Epithelial cell of esophagus (primary cell): Measurements from ENCODE around the gene ANAPC4.

ENCODE experiments used
- DNase-seq: peaks from one replicate; pipeline ENCODE4 v3.0.0; 2010; ENCODE audit warnings: low read depth
- H3K4me3 ChIP-seq: 2 replicates; pipeline ENCODE4 v1.5.1; 2011; ENCODE audit warnings: mild to moderate bottlenecking, low read length, control low read depth
- CTCF ChIP-seq: IDR thresholded peaks from 2 replicates; pipeline ENCODE4 v1.5.1; 2011; ENCODE audit warnings: low read depth, mild to moderate bottlenecking, low read length, control low read depth, inconsistent platforms; ENCODE audit not compliant: insufficient read depth; ENCODE audit errors: missing control alignments

The ANAPC4 gene

DNA sequence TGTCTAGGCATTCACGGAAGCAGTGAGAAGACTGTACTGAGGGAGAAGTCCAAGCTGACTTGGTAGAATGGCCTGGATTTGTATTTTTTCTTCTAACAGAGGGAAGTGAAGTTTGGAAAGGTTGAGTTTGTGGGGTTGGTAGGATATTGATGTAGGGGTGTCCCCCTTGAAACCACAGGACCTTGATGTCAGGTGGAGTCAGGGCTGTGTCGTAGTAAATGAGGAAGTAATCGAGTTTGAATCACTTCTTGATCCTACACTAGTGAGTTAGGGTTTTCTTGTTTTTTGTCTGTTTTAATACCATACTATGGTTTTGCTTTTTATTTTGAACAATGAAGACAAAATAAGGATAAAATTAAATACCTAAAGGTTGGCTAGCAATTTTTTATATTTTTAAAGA lies 30.1 kb upstream of the ANAPC4 start:
- H3K4me3 ChIP-seq, result no peak overlapping the region
- TF ChIP-seq CTCF, result no peak
- DNase-seq, result no peak

- no peak for TF ChIP-seq CTCF
- DNase-seq, result no peak
Observed at GRCh38 chr4:25347473-25347872, 29.6 kb upstream of the ANAPC4 start.

GRCh38 chr4:25347971-25348370 lies 29.1 kb upstream of the ANAPC4 start:
- TF ChIP-seq CTCF, result no peak
- H3K4me3 ChIP-seq, result no peak overlapping the region
- DNase-seq, result no peak

More at GRCh38 chr4:25347473-25347872, 29.6 kb upstream of the ANAPC4 start:
- H3K4me3 ChIP-seq, result no peak overlapping the region

- no peak for TF ChIP-seq CTCF
- no peak overlapping the region for H3K4me3 ChIP-seq
- no peak for DNase-seq
Observed at GRCh38 chr4:25350561-25350960, 26.5 kb upstream of the ANAPC4 start.

DNA sequence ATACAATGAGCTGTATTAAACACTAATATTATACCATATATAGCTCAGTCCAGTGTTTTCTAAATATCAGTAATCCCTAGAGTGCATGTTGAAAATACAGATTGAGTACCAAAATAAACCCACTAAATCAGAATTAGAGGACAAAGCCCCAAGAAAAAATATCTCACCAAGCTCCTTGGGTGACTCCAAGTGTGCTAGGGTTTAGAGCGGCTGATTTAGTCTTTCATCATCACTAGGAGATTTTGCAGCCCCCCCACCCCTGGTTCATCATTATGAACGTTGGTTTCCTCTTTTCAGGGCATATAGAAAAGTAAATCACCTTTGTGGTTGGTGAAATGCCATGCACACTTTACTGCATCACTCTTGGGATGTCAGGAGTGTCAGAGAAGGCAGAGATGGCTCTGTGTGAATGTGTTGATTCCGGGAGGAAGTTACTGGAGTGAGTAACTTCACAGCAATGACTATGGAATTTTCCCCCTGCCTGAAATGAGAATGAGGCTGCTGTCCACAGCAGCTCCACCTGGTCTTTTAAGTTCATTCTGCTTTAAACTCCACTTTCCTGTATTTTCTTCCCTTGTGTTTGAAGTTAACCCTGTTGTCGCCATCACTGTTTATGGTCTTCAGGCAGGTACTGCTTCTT lies 25.2 kb upstream of the ANAPC4 start:
- no peak for TF ChIP-seq CTCF
- no peak overlapping the region for H3K4me3 ChIP-seq
- peak; percentile 60 for DNase-seq

- no peak for TF ChIP-seq CTCF
- no peak overlapping the region for H3K4me3 ChIP-seq
- DNase-seq, result no peak
Observed at GRCh38 chr4:25356068-25356467, 21.0 kb upstream of the ANAPC4 start.
